ENCODE data around the gene FANCE.

GRCh38 chr6:35445691-35446090, 6.4 kb upstream of the FANCE start:
- TF ChIP-seq CTCF (IDR thresholded peaks at IDR 0.05; ENCODE audit: insufficient read depth, low read length, poor library complexity, severe bottlenecking) (no peak), EZH2phosphoT487 (conservative IDR thresholded peaks at IDR 0.05; ENCODE audit: low read length) (no peak)

Measured in SU-DHL-6 (cell line).